ENCODE measurements around the gene KLF6.
A peak's percentile ranks its signal among the peaks of the same experiment; 100 is the strongest.

KLF6 gene

DNA sequence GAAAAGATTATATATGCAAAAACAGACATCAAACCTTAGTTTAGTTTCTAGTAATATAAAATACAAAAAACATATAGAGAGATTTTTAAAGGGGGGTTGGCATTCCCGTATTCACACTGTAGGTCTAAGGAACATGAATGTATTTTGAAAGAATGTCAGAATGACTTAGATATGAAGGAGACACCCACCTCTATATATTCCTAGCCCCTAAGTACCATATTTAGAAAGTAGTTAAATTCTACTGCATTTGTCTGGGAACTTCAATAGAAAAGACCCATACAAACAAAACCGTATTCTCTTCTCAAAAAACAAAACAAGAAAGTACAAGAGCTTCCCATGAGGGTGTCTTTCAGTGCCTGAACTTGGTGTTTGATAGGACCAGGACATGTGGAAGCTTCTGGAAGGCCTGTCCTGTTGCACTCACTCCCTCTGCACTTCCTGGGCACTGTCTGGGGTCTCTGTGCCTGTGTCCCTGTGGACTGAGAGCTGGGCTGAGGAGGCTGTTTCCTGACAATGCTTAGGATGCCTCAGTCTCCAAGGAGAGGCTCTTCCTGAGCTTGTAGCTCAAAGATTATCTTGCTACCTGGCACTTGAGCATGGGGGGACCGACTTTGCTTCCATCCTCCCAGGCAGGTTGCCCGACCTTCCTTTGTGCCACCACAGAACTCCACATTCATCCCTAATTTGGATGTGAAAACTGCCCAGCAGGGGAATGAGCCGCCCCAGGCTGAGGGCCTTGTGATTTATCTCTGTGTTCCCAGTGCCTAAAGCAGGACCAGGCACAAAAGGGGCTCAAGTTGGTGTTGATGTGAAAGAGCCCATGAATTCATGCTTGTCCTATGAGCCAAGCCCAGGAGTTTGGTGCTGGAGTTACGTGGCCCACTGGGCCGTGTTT is 44.4 kb upstream of the KLF6 start:
- no peaks in the 10 kb centered on the region for H3K9me3 ChIP-seq (ENCODE audit: low read length)
- no peaks in the 10 kb centered on the region for H3F3A ChIP-seq (ENCODE audit: insufficient read depth, low read length)
- H3K9me2 ChIP-seq (ENCODE audit: low read depth, low read length): no peaks in the 10 kb centered on the region
- H2AFZ ChIP-seq (ENCODE audit: low read length): peak overlapping the region; percentile 95
- TF ChIP-seq, protein P1, sequence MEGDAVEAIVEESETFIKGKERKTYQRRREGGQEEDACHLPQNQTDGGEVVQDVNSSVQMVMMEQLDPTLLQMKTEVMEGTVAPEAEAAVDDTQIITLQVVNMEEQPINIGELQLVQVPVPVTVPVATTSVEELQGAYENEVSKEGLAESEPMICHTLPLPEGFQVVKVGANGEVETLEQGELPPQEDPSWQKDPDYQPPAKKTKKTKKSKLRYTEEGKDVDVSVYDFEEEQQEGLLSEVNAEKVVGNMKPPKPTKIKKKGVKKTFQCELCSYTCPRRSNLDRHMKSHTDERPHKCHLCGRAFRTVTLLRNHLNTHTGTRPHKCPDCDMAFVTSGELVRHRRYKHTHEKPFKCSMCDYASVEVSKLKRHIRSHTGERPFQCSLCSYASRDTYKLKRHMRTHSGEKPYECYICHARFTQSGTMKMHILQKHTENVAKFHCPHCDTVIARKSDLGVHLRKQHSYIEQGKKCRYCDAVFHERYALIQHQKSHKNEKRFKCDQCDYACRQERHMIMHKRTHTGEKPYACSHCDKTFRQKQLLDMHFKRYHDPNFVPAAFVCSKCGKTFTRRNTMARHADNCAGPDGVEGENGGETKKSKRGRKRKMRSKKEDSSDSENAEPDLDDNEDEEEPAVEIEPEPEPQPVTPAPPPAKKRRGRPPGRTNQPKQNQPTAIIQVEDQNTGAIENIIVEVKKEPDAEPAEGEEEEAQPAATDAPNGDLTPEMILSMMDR (IDR thresholded peaks at IDR 0.05; ENCODE audit: low read length): no peak
- no peak for TF ChIP-seq EZH2 (IDR thresholded peaks at IDR 0.05; ENCODE audit: borderline replicate concordance, low read length)
- peak overlapping the region; percentile 63 for H3K4me2 ChIP-seq (ENCODE audit: low read length)
- peak overlapping the region; percentile 45 for H3K4me3 ChIP-seq (ENCODE audit: low read depth, low read length, poor library complexity, severe bottlenecking)
- no peaks in the 10 kb centered on the region for H3K79me2 ChIP-seq (ENCODE audit: insufficient read depth, low read length)
- no peak overlapping the region for H3K9ac ChIP-seq (ENCODE audit: low read length)
- no peaks in the 10 kb centered on the region for H4K20me1 ChIP-seq (ENCODE audit: insufficient read depth, low read length)
- no peaks in the 10 kb centered on the region; the same call in 1 of the 2 replicates for H3K36me3 ChIP-seq (ENCODE audit: insufficient read depth, low read length)
- no peak overlapping the region for H3K27ac ChIP-seq (ENCODE audit: low read depth, low read length, poor library complexity, severe bottlenecking)
- H3K27me3 ChIP-seq (ENCODE audit: insufficient read depth, low read length): no peaks in the 10 kb centered on the region
- H3K4me1 ChIP-seq (ENCODE audit: insufficient read depth, low read length, severe bottlenecking): peaks cover 14% of the 10 kb centered on the region

DNA sequence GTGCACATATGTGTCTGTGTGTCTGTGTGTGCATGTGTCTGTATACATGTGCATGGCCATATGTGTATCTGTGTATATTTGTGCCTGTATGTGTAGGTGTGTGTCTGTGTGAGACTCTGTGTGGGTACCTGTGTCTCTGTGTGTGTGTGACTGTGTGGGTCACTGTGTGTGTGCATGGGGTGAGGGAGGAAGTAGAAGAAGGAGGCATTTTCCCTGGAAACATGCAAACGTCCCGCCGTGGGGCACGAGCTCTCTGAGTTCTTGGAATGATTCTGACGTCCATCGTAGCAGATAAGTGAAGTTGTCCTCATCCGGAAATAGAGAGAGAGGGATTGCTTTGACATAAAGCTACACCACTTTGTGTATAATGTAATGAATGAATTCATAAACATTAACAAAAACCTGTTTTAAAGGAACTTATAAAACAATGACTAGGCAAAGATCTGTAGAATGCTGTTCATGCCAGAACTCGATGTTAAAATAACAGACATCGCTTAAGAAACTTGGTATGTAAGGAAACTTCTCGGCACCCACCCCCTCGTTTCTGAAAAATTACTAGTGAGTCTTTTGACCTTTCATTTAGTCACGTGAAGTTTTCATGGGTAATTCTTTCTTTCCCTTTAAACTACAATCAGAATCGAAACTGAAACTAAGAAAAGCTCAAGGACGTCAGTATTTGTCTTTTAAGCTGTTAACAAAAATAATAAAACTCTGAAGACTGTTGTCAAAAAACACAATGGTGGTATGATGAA is 43.6 kb upstream of the KLF6 start:
- Histone ChIP-seq H3K4me2 (ENCODE audit: low read length) (peak overlapping the region; percentile 63), H3K9ac (ENCODE audit: low read length) (no peak overlapping the region), H3K79me2 (ENCODE audit: insufficient read depth, low read length) (no peaks in the 10 kb centered on the region), H3K27me3 (ENCODE audit: insufficient read depth, low read length) (no peaks in the 10 kb centered on the region), H3K9me2 (ENCODE audit: low read depth, low read length) (no peaks in the 10 kb centered on the region), H3F3A (ENCODE audit: insufficient read depth, low read length) (no peaks in the 10 kb centered on the region), H3K9me3 (ENCODE audit: low read length) (no peaks in the 10 kb centered on the region), H4K20me1 (ENCODE audit: insufficient read depth, low read length) (no peaks in the 10 kb centered on the region), H3K4me1 (ENCODE audit: insufficient read depth, low read length, severe bottlenecking) (peaks cover 14% of the 10 kb centered on the region), H3K27ac (ENCODE audit: low read depth, low read length, poor library complexity, severe bottlenecking) (no peak overlapping the region), H2AFZ (ENCODE audit: low read length) (peak overlapping the region; percentile 95), H3K4me3 (ENCODE audit: low read depth, low read length, poor library complexity, severe bottlenecking) (peak overlapping the region; percentile 45), H3K36me3 (ENCODE audit: insufficient read depth, low read length) (no peaks in the 10 kb centered on the region; the same call in 1 of the 2 replicates)
- TF ChIP-seq EZH2 (IDR thresholded peaks at IDR 0.05; ENCODE audit: borderline replicate concordance, low read length): no peak
- TF ChIP-seq, protein P1 (IDR thresholded peaks at IDR 0.05; ENCODE audit: low read length): no peak

DNA sequence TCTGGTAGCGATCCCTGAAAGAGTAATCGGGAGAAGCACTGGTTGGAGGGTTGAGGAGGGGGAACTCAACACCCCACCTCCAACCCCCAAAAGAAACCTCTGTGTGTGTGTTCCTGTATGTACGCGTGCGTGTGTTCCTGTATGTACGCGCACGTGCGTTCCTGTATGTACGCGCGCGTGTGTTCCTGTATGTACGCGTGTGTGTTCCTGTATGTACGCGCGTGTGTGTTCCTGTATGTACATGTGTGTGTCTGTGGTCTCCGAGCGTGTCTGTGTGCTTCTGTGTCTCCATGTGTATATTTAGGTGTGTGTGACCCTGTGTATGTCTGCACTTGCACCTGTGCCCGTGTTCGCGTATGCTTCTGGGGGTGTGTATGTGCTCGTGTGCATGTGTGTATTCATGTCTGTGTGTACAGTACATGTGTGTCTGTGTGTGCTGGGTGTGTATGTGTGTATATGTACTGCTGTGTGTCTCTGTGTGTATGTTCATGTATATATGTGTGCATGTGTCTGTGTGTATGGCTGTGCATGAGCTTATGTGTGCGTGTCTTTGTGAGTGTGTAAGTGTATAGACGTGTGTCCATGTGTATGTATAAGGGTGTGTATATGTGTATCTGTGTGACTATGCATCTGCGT is 42.9 kb upstream of the KLF6 start:
- no peak overlapping the region for H3K4me3 ChIP-seq (ENCODE audit: low read depth, low read length, poor library complexity, severe bottlenecking)
- H4K20me1 ChIP-seq (ENCODE audit: insufficient read depth, low read length): no peaks in the 10 kb centered on the region
- TF ChIP-seq, protein P1 (IDR thresholded peaks at IDR 0.05; ENCODE audit: low read length): no peak
- no peak for TF ChIP-seq EZH2 (IDR thresholded peaks at IDR 0.05; ENCODE audit: borderline replicate concordance, low read length)
- no peaks in the 10 kb centered on the region; the same call in 1 of the 2 replicates for H3K36me3 ChIP-seq (ENCODE audit: insufficient read depth, low read length)
- no peaks in the 10 kb centered on the region for H3K9me2 ChIP-seq (ENCODE audit: low read depth, low read length)
- H3K9me3 ChIP-seq (ENCODE audit: low read length): no peaks in the 10 kb centered on the region
- H3F3A ChIP-seq (ENCODE audit: insufficient read depth, low read length): no peaks in the 10 kb centered on the region
- H3K27me3 ChIP-seq (ENCODE audit: insufficient read depth, low read length): no peaks in the 10 kb centered on the region
- no peaks in the 10 kb centered on the region for H3K79me2 ChIP-seq (ENCODE audit: insufficient read depth, low read length)
- peaks cover 14% of the 10 kb centered on the region for H3K4me1 ChIP-seq (ENCODE audit: insufficient read depth, low read length, severe bottlenecking)
- H2AFZ ChIP-seq (ENCODE audit: low read length): no peak overlapping the region
- no peak overlapping the region for H3K27ac ChIP-seq (ENCODE audit: low read depth, low read length, poor library complexity, severe bottlenecking)
- no peak overlapping the region for H3K9ac ChIP-seq (ENCODE audit: low read length)
- no peak overlapping the region for H3K4me2 ChIP-seq (ENCODE audit: low read length)

All from OCI-LY1 (cell line).